H1 (cell line): ENCODE results near the gene PABPC4L. TPM values are rescaled to one million over a fixed set of nuclear protein-coding genes. Genes with fewer than 3 reads are reported as not detected.

ENCODE experiments used
- CTCF ChIA-PET: fragments of 300-600 bp; sonication (Branson Sonifier 250); formaldehyde crosslinking; loops from one replicate; lab custom pipeline; 2021; ENCODE audit not compliant: partially characterized antibody; lab: Charles Lee
- POLR2A ChIA-PET: fragments of 300-600 bp; sonication (Branson Sonifier 250); formaldehyde crosslinking; loops from one replicate; lab custom pipeline; 2021; ENCODE audit warnings: inconsistent platforms; ENCODE audit not compliant: partially characterized antibody; lab: Charles Lee
- DNase-seq, 2 experiments: peaks; one replicate each; pipeline versions ENCODE4 v3.0.0 to v3.0.0-alpha.2; 2010 to 2022; ENCODE audit warnings: low spot score in 2 of 2, low read depth in 1 of 2, mixed read lengths in 1 of 2
- FAIRE-seq: peaks from 2 replicates; lab custom pipeline; 2011; peaks lifted over from hg19 to GRCh38; lab: Jason Lieb, UNC
- H2AFZ ChIP-seq: 2 replicates; pipeline ENCODE4 v1.8.1; 2012; ENCODE audit warnings: low read length, inconsistent platforms
- H2AK5ac ChIP-seq: 2 replicates; pipeline ENCODE4 v1.6.1; 2013; ENCODE audit warnings: low read depth, low read length
- H2BK120ac ChIP-seq: replicated peaks from 2 replicates; pipeline ENCODE3; 2013; ENCODE audit warnings: low read depth, low read length, inconsistent platforms
- H2BK12ac ChIP-seq: 2 replicates; pipeline ENCODE4 v1.6.1; 2013; ENCODE audit warnings: low read depth, low read length
- H2BK15ac ChIP-seq: 2 replicates; pipeline ENCODE4 v1.6.1; 2013; ENCODE audit warnings: low read length
- H2BK20ac ChIP-seq: 2 replicates; pipeline ENCODE4 v1.6.1; 2013; ENCODE audit warnings: low read length
- H2BK5ac ChIP-seq: 2 replicates; pipeline ENCODE4 v1.6.1; 2013; ENCODE audit warnings: low read depth, low read length
- H3K14ac ChIP-seq: 2 replicates; pipeline ENCODE4 v1.6.1; 2013; ENCODE audit warnings: inconsistent platforms; ENCODE audit not compliant: insufficient read length
- H3K18ac ChIP-seq: 2 replicates; pipeline ENCODE4 v1.6.1; 2013; ENCODE audit warnings: low read length; ENCODE audit errors: extremely low read depth
- H3K23ac ChIP-seq: 2 replicates; pipeline ENCODE4 v1.6.1; 2013; ENCODE audit warnings: inconsistent platforms; ENCODE audit not compliant: insufficient read length
- H3K23me2 ChIP-seq: 2 replicates; pipeline ENCODE4 v1.6.1; 2013; ENCODE audit warnings: low read depth, low read length
- H3K27ac ChIP-seq: 2 replicates; pipeline ENCODE4 v1.6.1; 2011; ENCODE audit warnings: low read depth, low read length, inconsistent platforms
- H3K27me3 ChIP-seq, 4 experiments: replicated peaks in 1 of 4; 1 replicate in 1 of 4; 2 replicates in 3 of 4; pipeline versions ENCODE4 v1.6.1 to v1.8.1; 2011 to 2013; ENCODE audit warnings: low read length in 3 of 4, mild to moderate bottlenecking in 3 of 4, inconsistent platforms in 2 of 4, mixed read lengths in 2 of 4, moderate library complexity in 1 of 4; ENCODE audit not compliant: control insufficient read depth in 3 of 4, insufficient read depth in 3 of 4; ENCODE audit errors: extremely low read depth in 1 of 4
- H3K36me3 ChIP-seq, 4 experiments: 2 replicates each; pipeline versions ENCODE4 v1.6.1 to v1.8.1; 2011 to 2013; ENCODE audit warnings: mild to moderate bottlenecking in 4 of 4, low read length in 3 of 4, moderate library complexity in 2 of 4, control low read depth in 1 of 4, inconsistent platforms in 1 of 4; ENCODE audit not compliant: insufficient read depth in 4 of 4, control insufficient read depth in 2 of 4
- H3K4ac ChIP-seq: replicated peaks from 2 replicates; pipeline ENCODE3; 2013; ENCODE audit warnings: low read length, low read depth, mixed read lengths, inconsistent platforms; ENCODE audit not compliant: insufficient read length
- H3K4me1 ChIP-seq, 4 experiments: replicated peaks in 1 of 4; 1 replicate in 1 of 4; 2 replicates in 3 of 4; pipeline versions ENCODE4 v1.6.1 to v1.8.1; 2011 to 2013; ENCODE audit warnings: low read length in 3 of 4, inconsistent platforms in 2 of 4, mixed read lengths in 1 of 4; ENCODE audit not compliant: insufficient read depth in 4 of 4, control insufficient read depth in 3 of 4
- H3K4me2 ChIP-seq, 2 experiments: 2 replicates each; pipeline versions ENCODE4 v1.6.1 to v1.8.1; 2011 to 2013; ENCODE audit warnings: low read depth in 2 of 2, low read length in 2 of 2, control low read depth in 1 of 2, inconsistent platforms in 1 of 2, mild to moderate bottlenecking in 1 of 2; ENCODE audit not compliant: insufficient read depth in 1 of 2
- H3K4me3 ChIP-seq, 4 experiments: fragments of 200-600, 300-600 bp in 1 of 4; sonication (generic), shearing (Covaris generic), sonication (Bioruptor Twin) in 1 of 4; 2 replicates each; pipeline versions ENCODE4 v1.5.1 to v1.8.1; 2011 to 2016; ENCODE audit warnings: low read length in 4 of 4, low read depth in 3 of 4, control low read depth in 2 of 4, inconsistent platforms in 2 of 4, mild to moderate bottlenecking in 2 of 4, mixed read lengths in 1 of 4, moderate library complexity in 1 of 4; ENCODE audit not compliant: insufficient read depth in 2 of 4; ENCODE audit errors: extremely low read depth in 1 of 4
- H3K56ac ChIP-seq: replicated peaks from 2 replicates; pipeline ENCODE3; 2013; ENCODE audit warnings: low read depth, mild to moderate bottlenecking, mixed read lengths, low read length, inconsistent platforms; ENCODE audit not compliant: insufficient read length
- H3K79me1 ChIP-seq: 2 replicates; pipeline ENCODE4 v1.6.1; 2013; ENCODE audit warnings: low read depth, low read length, control low read depth
- H3K79me2 ChIP-seq, 2 experiments: 2 replicates each; pipeline versions ENCODE4 v1.6.1 to v1.8.1; 2012 to 2013; ENCODE audit warnings: low read length in 2 of 2, mild to moderate bottlenecking in 2 of 2, inconsistent platforms in 1 of 2; ENCODE audit not compliant: insufficient read depth in 2 of 2, control insufficient read depth in 1 of 2
- H3K9ac ChIP-seq, 4 experiments: replicated peaks in 1 of 4; 1 replicate in 1 of 4; 2 replicates in 3 of 4; pipeline versions ENCODE4 v1.6.1 to v1.8.1; 2011 to 2013; ENCODE audit warnings: low read depth in 3 of 4, low read length in 3 of 4, control low read depth in 2 of 4, mild to moderate bottlenecking in 2 of 4, moderate library complexity in 2 of 4, inconsistent platforms in 1 of 4; ENCODE audit errors: extremely low read depth in 1 of 4
- H3K9me3 ChIP-seq, 2 experiments: 2 replicates each; pipeline versions ENCODE4 v1.6.1 to v1.8.1; 2012 to 2013; ENCODE audit warnings: mild to moderate bottlenecking in 2 of 2, moderate library complexity in 2 of 2, control low read depth in 1 of 2, inconsistent platforms in 1 of 2, low read depth in 1 of 2, low read length in 1 of 2, mixed read lengths in 1 of 2; ENCODE audit not compliant: insufficient read depth in 2 of 2
- H4K20me1 ChIP-seq, 2 experiments: replicated peaks in 1 of 2; 2 replicates each; pipeline versions ENCODE3 to v1.8.1; 2011 to 2013; ENCODE audit warnings: inconsistent platforms in 2 of 2, low read length in 2 of 2, mild to moderate bottlenecking in 1 of 2; ENCODE audit not compliant: insufficient read depth in 2 of 2, control insufficient read depth in 1 of 2
- H4K5ac ChIP-seq: 2 replicates; pipeline ENCODE4 v1.6.1; 2013; ENCODE audit warnings: low read length, low read depth, mixed read lengths, inconsistent platforms; ENCODE audit not compliant: insufficient read length
- H4K8ac ChIP-seq: 2 replicates; pipeline ENCODE4 v1.8.0; 2013; ENCODE audit warnings: mild to moderate bottlenecking, moderate library complexity, low read length, inconsistent platforms; ENCODE audit not compliant: insufficient read depth; ENCODE audit errors: extremely low read depth
- H4K91ac ChIP-seq: replicated peaks from 2 replicates; pipeline ENCODE3; 2013; ENCODE audit warnings: low read length, mixed read lengths, inconsistent platforms; ENCODE audit not compliant: insufficient read length
- EZH2 ChIP-seq: fragments of 200-600 bp; sonication (generic); IDR thresholded peaks from 2 replicates; pipeline ENCODE4 v1.7.1; 2012; ENCODE audit warnings: low read depth, mild to moderate bottlenecking, moderate library complexity, low read length, inconsistent platforms; ENCODE audit not compliant: severe bottlenecking
- JUN ChIP-seq: IDR thresholded peaks from 2 replicates; pipeline ENCODE4 v1.6.1; 2011; ENCODE audit warnings: low read depth, mild to moderate bottlenecking, improper control_type of control experiment, low read length
- RAD21 ChIP-seq, 2 experiments: IDR thresholded peaks in 1 of 2; conservative IDR thresholded peaks in 1 of 2; 2 replicates each; pipeline ENCODE4 v1.6.1; 2011; ENCODE audit warnings: low read depth in 2 of 2, low read length in 2 of 2, improper control_type of control experiment in 1 of 2, inconsistent platforms in 1 of 2, mild to moderate bottlenecking in 1 of 2, moderate library complexity in 1 of 2
- SAP30 ChIP-seq: fragments of 300-600 bp; sonication (generic); IDR thresholded peaks from 2 replicates; pipeline ENCODE4 v1.7.1; 2012; ENCODE audit warnings: low read length, moderate library complexity, mild to moderate bottlenecking, inconsistent platforms; ENCODE audit not compliant: insufficient read depth, insufficient replicate concordance
- SP1 ChIP-seq: IDR thresholded peaks from 2 replicates; pipeline ENCODE4 v1.6.1; 2011; ENCODE audit warnings: low read depth, low read length
- SRF ChIP-seq: IDR thresholded peaks from 2 replicates; pipeline ENCODE4 v1.6.1; 2011; ENCODE audit warnings: mild to moderate bottlenecking, low read depth, low read length, moderate library complexity
- TAF7 ChIP-seq: optimal IDR thresholded peaks from 2 replicates; pipeline ENCODE3; 2011; ENCODE audit warnings: low read depth, mild to moderate bottlenecking, inconsistent platforms, low read length, moderate library complexity, borderline replicate concordance
- ZNF274 ChIP-seq: IDR thresholded peaks from 2 replicates; pipeline ENCODE4 v1.7.0; 2012; ENCODE audit warnings: low read length, borderline replicate concordance; ENCODE audit errors: extremely low read depth
- WGBS, 2 experiments: shearing (Covaris generic) in 1 of 2; methylation state at CpG; one replicate each; pipeline versions ENCODE4 v1.1.6 to v1.1.7; 2013 to 2015; ENCODE audit warnings: low lambda C conversion rate in 2 of 2, mixed read lengths in 2 of 2, inconsistent platforms in 1 of 2, low coverage in 1 of 2, missing lambda C conversion rate in 1 of 2; ENCODE audit not compliant: insufficient replicate concordance in 2 of 2, insufficient coverage in 1 of 2, insufficient read length in 1 of 2; ENCODE audit errors: extremely low coverage in 1 of 2, missing lambda C conversion rate in 1 of 2; 5-methylcytosine and 5-hydroxymethylcytosine counted together
- polyA plus RNA-seq, 7 experiments: library from polyadenylated mRNA; depleted of rRNA in 3 of 7; stranded (reverse) in 5 of 7; unstranded in 2 of 7; fragments of >200 nt in 5 of 7; fragments of 200-250 nt in 2 of 7; gene quantifications; 1 replicate in 5 of 7; 2 replicates in 1 of 7; 4 replicates in 1 of 7; pipeline versions ENCODE4 v1.2.1 to v1.2.3, GENCODE V29; 2011 to 2013; ENCODE audit warnings: missing spikeins in 2 of 7, mixed read lengths in 2 of 7
- total RNA-seq: library from RNA; stranded (reverse); fragmentation: NEBNext Ultra II Directional; extraction: Animal tissue kit (Norgen Biotek cat#: 25700); gene quantifications from 2 replicates; pipeline ENCODE4 v1.2.1, GENCODE V29; 2021

Gene PABPC4L
- total and polyA plus RNA-seq, 2 of the 8 experiments (the other 6 are each of a cell fraction or from before 2014, with no cell fraction given) = 0.51 to 4.2 TPM

DNA sequence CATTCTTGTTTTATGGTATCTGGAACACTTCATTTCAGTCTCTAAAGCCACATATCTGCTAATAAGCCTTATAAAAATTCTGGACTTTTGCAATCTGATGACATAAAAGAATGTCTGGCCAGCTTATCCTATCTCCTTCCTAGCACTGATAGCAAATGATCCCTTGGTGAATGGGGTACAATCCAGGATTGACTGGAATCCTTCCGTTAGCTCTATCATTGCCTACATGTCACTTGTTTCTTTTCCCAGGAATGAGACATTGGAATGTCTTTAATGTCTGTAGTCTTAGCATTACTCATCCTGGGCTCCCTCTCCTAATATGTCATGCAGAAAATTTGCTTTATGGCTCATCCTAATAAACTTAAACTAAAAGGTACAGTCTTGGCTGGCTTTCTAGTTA lies 14.8 kb upstream of the PABPC4L start:
- no peak overlapping the region for H2BK5ac ChIP-seq
- H3K23ac ChIP-seq = no peak overlapping the region
- H3K9ac ChIP-seq = no peak overlapping the region
- DNase-seq = no peak
- no peak overlapping the region for H3K4me2 ChIP-seq
- H3K4me3 ChIP-seq = no peak overlapping the region
- ChIA-PET POLR2A (no interaction called here), CTCF (no interaction called here)
- H3K18ac ChIP-seq = no peak overlapping the region
- no peaks in the 10 kb centered on the region for H3K23me2 ChIP-seq
- no peak overlapping the region for H2BK12ac ChIP-seq
- H2BK15ac ChIP-seq = no peak overlapping the region
- H3K56ac ChIP-seq = no peak overlapping the region
- H3K4ac ChIP-seq = no peak overlapping the region
- FAIRE-seq = no peak
- H3K79me1 ChIP-seq = no peaks in the 10 kb centered on the region
- no peak for TF ChIP-seq EZH2
- no peak for TF ChIP-seq JUN
- no peak for TF ChIP-seq SAP30
- no peak for TF ChIP-seq SRF
- TF ChIP-seq RAD21 (IDR thresholded peaks at IDR 0.05 in 1 of 2, conservative IDR thresholded peaks at IDR 0.05 in 1 of 2; ENCODE audit: low read depth in 2 of 2, low read length in 2 of 2) = no peak
- no peak for TF ChIP-seq ZNF274
- no peak for TF ChIP-seq TAF7
- no peak for TF ChIP-seq SP1
- H4K91ac ChIP-seq = no peak overlapping the region
- H3K79me2 ChIP-seq = no peaks in the 10 kb centered on the region
- no peak overlapping the region for H4K8ac ChIP-seq
- H3K9me3 ChIP-seq = no peaks in the 10 kb centered on the region
- H3K27ac ChIP-seq = no peak overlapping the region
- H3K27me3 ChIP-seq = no peaks in the 10 kb centered on the region
- H3K4me1 ChIP-seq = no peaks in the 10 kb centered on the region
- H3K14ac ChIP-seq = no peak overlapping the region
- no peak overlapping the region for H2BK120ac ChIP-seq
- WGBS, 2 experiments = 92% methylated on average over 1 of the region's 1 CpG; no CpG with 5 or more reads in 1 of the 2 experiments
- H4K20me1 ChIP-seq = no peaks in the 10 kb centered on the region
- H2AK5ac ChIP-seq = no peak overlapping the region
- H3K36me3 ChIP-seq = no peaks in the 10 kb centered on the region
- no peak overlapping the region for H4K5ac ChIP-seq
- H2AFZ ChIP-seq = no peak overlapping the region
- H2BK20ac ChIP-seq = no peak overlapping the region
